Chondrocyte (in vitro differentiated cells): ENCODE results near the gene TAS1R3. TPM values are rescaled to one million over a fixed set of nuclear protein-coding genes. Genes with fewer than 3 reads are reported as not detected.

Experiments
- DNase-seq: peaks from one replicate; pipeline ENCODE4 v3.0.0; 2021; ENCODE audit warnings: mixed read lengths, low spot score
- H3K27ac Mint-ChIP-seq: one replicate; pipeline ENCODE4 v1.8.0; 2021; ENCODE audit warnings: mild to moderate bottlenecking, moderate library complexity, mixed read lengths; ENCODE audit not compliant: unreplicated experiment
- H3K27me3 Mint-ChIP-seq: 2 replicates; pipeline ENCODE4 v1.8.0; 2021; ENCODE audit warnings: low read depth, mixed read lengths
- H3K36me3 Mint-ChIP-seq: 2 replicates; pipeline ENCODE4 v1.8.0; 2021; ENCODE audit warnings: low read depth, mixed read lengths
- H3K4me1 Mint-ChIP-seq: 2 replicates; pipeline ENCODE4 v1.8.0; 2021; ENCODE audit warnings: low read depth, mild to moderate bottlenecking, mixed read lengths
- H3K4me3 Mint-ChIP-seq: one replicate; pipeline ENCODE4 v1.8.0; 2021; ENCODE audit warnings: mild to moderate bottlenecking, moderate library complexity, mixed read lengths; ENCODE audit not compliant: unreplicated experiment
- H3K9me3 Mint-ChIP-seq: 2 replicates; pipeline ENCODE4 v1.8.0; 2021; ENCODE audit warnings: low read depth, mixed read lengths
- CTCF ChIP-seq: fragments of 200-600 bp; sonication (generic); IDR thresholded peaks from 2 replicates; pipeline ENCODE4 v1.5.0; 2021; ENCODE audit warnings: antibody characterized with exemption, mild to moderate bottlenecking, moderate library complexity
- total RNA-seq: library from RNA; stranded (reverse); gene quantifications from 3 replicates; pipeline ENCODE4 v1.2.1, GENCODE V29; 2021

Gene TAS1R3
- total RNA-seq, 1 donor from 2014 or later = 0.37 TPM

- Mint-ChIP-seq H3K27me3 (no peaks in the 10 kb centered on the region), H3K27ac (no peak overlapping the region), H3K36me3 (no peaks in the 10 kb centered on the region), H3K4me3 (no peak overlapping the region), H3K9me3 (no peaks in the 10 kb centered on the region), H3K4me1 (no peaks in the 10 kb centered on the region)
- DNase-seq = no peak
- TF ChIP-seq CTCF = no peak
Measured at GRCh38 chr1:1284221-1285101, 46.6 kb upstream of the TAS1R3 start.

GRCh38 chr1:1285102-1285571 is 45.9 kb upstream of the TAS1R3 start:
- no peaks in the 10 kb centered on the region for H3K9me3 Mint-ChIP-seq
- H3K4me1 Mint-ChIP-seq = peaks cover under 1% of the 10 kb centered on the region
- H3K27me3 Mint-ChIP-seq = no peaks in the 10 kb centered on the region
- no peak overlapping the region for H3K27ac Mint-ChIP-seq
- H3K4me3 Mint-ChIP-seq = no peak overlapping the region
- no peak for DNase-seq
- TF ChIP-seq CTCF = no peak
- no peaks in the 10 kb centered on the region for H3K36me3 Mint-ChIP-seq

- no peaks in the 10 kb centered on the region for H3K36me3 Mint-ChIP-seq
- no peak overlapping the region for H3K27ac Mint-ChIP-seq
- no peaks in the 10 kb centered on the region for H3K9me3 Mint-ChIP-seq
- H3K27me3 Mint-ChIP-seq = no peaks in the 10 kb centered on the region
- H3K4me3 Mint-ChIP-seq = no peak overlapping the region
- no peak for DNase-seq
- peaks cover 4% of the 10 kb centered on the region for H3K4me1 Mint-ChIP-seq
- no peak for TF ChIP-seq CTCF
Measured at GRCh38 chr1:1285611-1286311, 45.3 kb upstream of the TAS1R3 start.

- H3K4me1 Mint-ChIP-seq = peaks cover 4% of the 10 kb centered on the region
- no peaks in the 10 kb centered on the region for H3K9me3 Mint-ChIP-seq
- no peak for DNase-seq
- H3K27ac Mint-ChIP-seq = no peak overlapping the region
- no peak for TF ChIP-seq CTCF
- H3K36me3 Mint-ChIP-seq = no peaks in the 10 kb centered on the region
- no peaks in the 10 kb centered on the region for H3K27me3 Mint-ChIP-seq
- no peak overlapping the region for H3K4me3 Mint-ChIP-seq
Measured at GRCh38 chr1:1286313-1287261, 44.5 kb upstream of the TAS1R3 start.
